CD14-positive monocyte (primary cell): ENCODE results near the gene PRR5. TPM values are rescaled to one million over a fixed set of nuclear protein-coding genes. Genes with fewer than 3 reads are reported as not detected.

Source experiments
- DNase-seq, 3 donors: peaks; one replicate each; pipeline ENCODE4 v3.0.0-alpha.2; 2011 to 2022
- H2AFZ ChIP-seq: 2 replicates; pipeline ENCODE4 v1.6.0; 2012; ENCODE audit warnings: mild to moderate bottlenecking, low read depth, low read length, inconsistent platforms; ENCODE audit not compliant: insufficient read depth, poor library complexity, severe bottlenecking
- H3K27ac ChIP-seq, 2 donors: 1 replicate in 1 of 2; 2 replicates in 1 of 2; pipeline ENCODE4 v1.5.1; 2012 to 2013; ENCODE audit warnings: low read length in 2 of 2, control low read depth in 1 of 2, inconsistent platforms in 1 of 2, low read depth in 1 of 2, mild to moderate bottlenecking in 1 of 2
- H3K27me3 ChIP-seq, 2 donors: one replicate each; pipeline versions ENCODE4 v1.6.0 to v1.6.1; 2011 to 2013; ENCODE audit warnings: low read length in 2 of 2; ENCODE audit not compliant: control insufficient read depth in 2 of 2, insufficient read depth in 2 of 2
- H3K36me3 ChIP-seq, 2 donors: replicated peaks in 1 of 2; 1 replicate in 1 of 2; 2 replicates in 1 of 2; pipeline versions ENCODE4 v1.5.1 to v1.6.1; 2012 to 2013; ENCODE audit warnings: low read length in 2 of 2, control low read depth in 1 of 2, inconsistent platforms in 1 of 2, mild to moderate bottlenecking in 1 of 2; ENCODE audit not compliant: insufficient read depth in 2 of 2, control insufficient read depth in 1 of 2
- H3K4me1 ChIP-seq, 2 donors: 1 replicate in 1 of 2; 2 replicates in 1 of 2; pipeline versions ENCODE4 v1.5.1 to v1.6.1; 2012 to 2013; ENCODE audit warnings: low read length in 2 of 2, control low read depth in 1 of 2, inconsistent platforms in 1 of 2, mild to moderate bottlenecking in 1 of 2, moderate library complexity in 1 of 2; ENCODE audit not compliant: insufficient read depth in 2 of 2, control insufficient read depth in 1 of 2
- H3K4me2 ChIP-seq: replicated peaks from 2 replicates; pipeline ENCODE3; 2012; ENCODE audit warnings: low read length, moderate library complexity, mild to moderate bottlenecking; ENCODE audit not compliant: poor library complexity, severe bottlenecking; ENCODE audit errors: extremely low read depth
- H3K4me3 ChIP-seq, 3 experiments: fragments of 200-600 bp in 1 of 3; sonication (generic) in 1 of 3; replicated peaks in 1 of 3; 1 replicate in 2 of 3; 2 replicates in 1 of 3; pipeline ENCODE4 v1.5.1; 2011 to 2013; ENCODE audit warnings: low read length in 3 of 3, mild to moderate bottlenecking in 3 of 3, control low read depth in 2 of 3, low read depth in 2 of 3, inconsistent platforms in 1 of 3, moderate library complexity in 1 of 3
- H3K79me2 ChIP-seq: 2 replicates; pipeline ENCODE4 v1.6.0; 2012; ENCODE audit warnings: mild to moderate bottlenecking, control low read depth, inconsistent platforms, low read length, moderate library complexity; ENCODE audit not compliant: insufficient read depth
- H3K9ac ChIP-seq: 2 replicates; pipeline ENCODE4 v1.6.0; 2017; ENCODE audit warnings: low read length, mild to moderate bottlenecking; ENCODE audit not compliant: insufficient read depth, poor library complexity, severe bottlenecking
- H3K9me3 ChIP-seq, 2 donors: replicated peaks in 1 of 2; 1 replicate in 1 of 2; 2 replicates in 1 of 2; pipeline versions ENCODE4 v1.5.1 to v1.6.1; 2012 to 2013; ENCODE audit warnings: low read length in 2 of 2, control low read depth in 1 of 2; ENCODE audit not compliant: control insufficient read depth in 1 of 2, insufficient read depth in 1 of 2
- H4K20me1 ChIP-seq: 2 replicates; pipeline ENCODE4 v1.6.0; 2012; ENCODE audit warnings: mild to moderate bottlenecking, low read length, control low read depth, moderate library complexity; ENCODE audit not compliant: insufficient read depth
- H3K27ac Mint-ChIP-seq, 7 donors: one replicate each; pipeline ENCODE4 v1.8.0; 2020; ENCODE audit warnings: mild to moderate bottlenecking in 7 of 7, mixed read lengths in 7 of 7, moderate library complexity in 6 of 7, inconsistent platforms in 2 of 7
- H3K27me3 Mint-ChIP-seq, 3 donors: one replicate each; pipeline ENCODE4 v1.8.0; 2021 to 2022; ENCODE audit warnings: low read depth in 3 of 3, mild to moderate bottlenecking in 3 of 3, mixed read lengths in 3 of 3, moderate library complexity in 3 of 3, inconsistent platforms in 1 of 3
- H3K36me3 Mint-ChIP-seq, 2 donors: one replicate each; pipeline ENCODE4 v1.8.0; 2020; ENCODE audit warnings: mixed read lengths in 2 of 2, inconsistent platforms in 1 of 2, mild to moderate bottlenecking in 1 of 2
- H3K4me1 Mint-ChIP-seq: one replicate; pipeline ENCODE4 v1.8.0; 2020; ENCODE audit warnings: mild to moderate bottlenecking, mixed read lengths
- H3K4me3 Mint-ChIP-seq, 2 donors: one replicate each; pipeline ENCODE4 v1.8.0; 2020; ENCODE audit warnings: mild to moderate bottlenecking in 2 of 2, mixed read lengths in 2 of 2, moderate library complexity in 1 of 2
- H3K9me3 Mint-ChIP-seq, 7 donors: one replicate each; pipeline ENCODE4 v1.8.0; 2020 to 2022; ENCODE audit warnings: mixed read lengths in 7 of 7, mild to moderate bottlenecking in 6 of 7, moderate library complexity in 6 of 7, inconsistent platforms in 2 of 7
- CTCF ChIP-seq: fragments of 200-600 bp; IDR thresholded peaks from one replicate; pipeline ENCODE4 v1.8.0; 2022; ENCODE audit warnings: antibody characterized with exemption, mild to moderate bottlenecking
- WGBS: methylation state at CpG from one replicate; pipeline ENCODE4 v1.1.5; 2013; ENCODE audit warnings: missing lambda C conversion rate; ENCODE audit not compliant: insufficient coverage; 5-methylcytosine and 5-hydroxymethylcytosine counted together
- intact Hi-C, 2 donors: fragments of 100-400 bp; cut with micrococcal nuclease; formaldehyde crosslinking; loops; one replicate each; pipeline versions ENCODE4 v1.15.0 to v1.15.1; 2023
- polyA plus RNA-seq, 3 donors: library from polyadenylated mRNA; depleted of rRNA in 1 of 3; unstranded in 2 of 3; stranded (reverse) in 1 of 3; fragments of 300-500 nt in 2 of 3; fragments of >200 nt in 1 of 3; fragmentation: Illumina TruSeq in 2 of 3; gene quantifications; 1 replicate in 2 of 3; 2 replicates in 1 of 3; pipeline ENCODE4 v1.2.3, GENCODE V29; 2012 to 2021

PRR5 gene
- polyA plus RNA-seq, 3 donors = 0.66 to 1.5 (median 1.2) TPM

- no peak overlapping the region for H3K4me3 Mint-ChIP-seq
- WGBS = 51% methylated on average over 5 of the region's 7 CpGs
- Histone ChIP-seq H3K27ac (no peak overlapping the region), H3K9me3 (peaks cover 5 to 9% of the 10 kb centered on the region in 2 donors), H3K4me3 (no peak overlapping the region), H3K36me3 (no peaks in the 10 kb centered on the region), H2AFZ (no peak overlapping the region), H3K79me2 (no peaks in the 10 kb centered on the region), H3K9ac (no peak overlapping the region), H4K20me1 (no peaks in the 10 kb centered on the region), H3K4me1 (no peaks in the 10 kb centered on the region), H3K4me2 (no peak overlapping the region), H3K27me3 (peaks cover 30 to 58% of the 10 kb centered on the region in 2 donors)
- no peak overlapping the region for H3K27ac Mint-ChIP-seq
- H3K36me3 Mint-ChIP-seq = peaks cover 0 to 2% of the 10 kb centered on the region in 2 donors
- TF ChIP-seq CTCF = no peak
- H3K27me3 Mint-ChIP-seq = peaks cover 48 to 77% (median 59%) of the 10 kb centered on the region in 3 donors
- H3K4me1 Mint-ChIP-seq = peaks cover 3% of the 10 kb centered on the region
- intact Hi-C loops = no loop called here
- DNase-seq = no peak
- peaks cover 0 to 19% (median 15%) of the 10 kb centered on the region in 7 donors for H3K9me3 Mint-ChIP-seq
Observed at GRCh38 chr22:44754998-44755397, 53.0 kb downstream of the PRR5 start.

- peaks cover 0 to 2% of the 10 kb centered on the region in 2 donors for H3K36me3 Mint-ChIP-seq
- no peak for TF ChIP-seq CTCF
- Histone ChIP-seq H3K79me2 (no peaks in the 10 kb centered on the region), H3K4me2 (no peak overlapping the region), H3K9ac (no peak overlapping the region), H3K27ac (no peak overlapping the region), H3K4me3 (no peak overlapping the region), H3K36me3 (no peaks in the 10 kb centered on the region), H3K9me3 (peaks cover 5 to 8% of the 10 kb centered on the region in 2 donors), H2AFZ (no peak overlapping the region), H3K27me3 (peaks cover 28 to 58% of the 10 kb centered on the region in 2 donors), H3K4me1 (no peaks in the 10 kb centered on the region), H4K20me1 (no peaks in the 10 kb centered on the region)
- no peak for DNase-seq
- H3K9me3 Mint-ChIP-seq = peaks cover 0 to 19% (median 14%) of the 10 kb centered on the region in 7 donors
- H3K27me3 Mint-ChIP-seq = peaks cover 48 to 73% (median 57%) of the 10 kb centered on the region in 3 donors
- peaks cover 3% of the 10 kb centered on the region for H3K4me1 Mint-ChIP-seq
- H3K4me3 Mint-ChIP-seq = no peak overlapping the region
- intact Hi-C loops = no loop called here
- WGBS = 73% methylated on average over 5 of the region's 6 CpGs
- H3K27ac Mint-ChIP-seq = no peak overlapping the region
Observed at GRCh38 chr22:44755417-44755816, 53.4 kb downstream of the PRR5 start.
